Activated CD4-positive, alpha-beta T cell treated with anti-CD3 and anti-CD28 coated beads for 48 hours (primary cell): ENCODE results near the gene GPSM1.

Source experiments
- DNase-seq: peaks from one replicate; pipeline ENCODE4 v3.0.0-alpha.2; 2020

The GPSM1 gene

GRCh38 chr9:136379891-136380290 lies 52.6 kb downstream of the GPSM1 start:
- no peak for DNase-seq

- no peak for DNase-seq
These were observed 53.0 kb downstream of the GPSM1 start for GRCh38 chr9:136380381-136380780.

GRCh38 chr9:136381311-136381710 lies 54.0 kb downstream of the GPSM1 start:
- DNase-seq, result no peak

- DNase-seq, result no peak
These were observed 54.7 kb downstream of the GPSM1 start for GRCh38 chr9:136381966-136382513.

- no peak for DNase-seq
These were observed 56.1 kb downstream of the GPSM1 start for GRCh38 chr9:136383436-136383835.

GRCh38 chr9:136385015-136385414 lies 57.7 kb downstream of the GPSM1 start:
- peak; percentile 56 for DNase-seq

- DNase-seq, result no peak
These were observed 58.7 kb downstream of the GPSM1 start for GRCh38 chr9:136386018-136386417.

- DNase-seq, result no peak
These were observed 59.9 kb downstream of the GPSM1 start for GRCh38 chr9:136387217-136387616.

GRCh38 chr9:136389396-136389795 lies 62.1 kb downstream of the GPSM1 start:
- no peak for DNase-seq

- no peak for DNase-seq
These were observed 64.6 kb downstream of the GPSM1 start for GRCh38 chr9:136391737-136392537.

- DNase-seq, result no peak
These were observed 65.5 kb downstream of the GPSM1 start for GRCh38 chr9:136392538-136393449.

- no peak for DNase-seq
These were observed 66.2 kb downstream of the GPSM1 start for GRCh38 chr9:136393531-136393930.

- DNase-seq, result no peak
These were observed 67.1 kb downstream of the GPSM1 start for GRCh38 chr9:136394312-136395019.

- DNase-seq, result no peak
These were observed 67.6 kb downstream of the GPSM1 start for GRCh38 chr9:136395020-136395340.

GRCh38 chr9:136395345-136396218 lies 68.2 kb downstream of the GPSM1 start:
- DNase-seq, result no peak

- no peak for DNase-seq
These were observed 68.8 kb downstream of the GPSM1 start for GRCh38 chr9:136396219-136396515.

GRCh38 chr9:136397643-136398042 lies 70.3 kb downstream of the GPSM1 start:
- no peak for DNase-seq

- no peak for DNase-seq
These were observed 70.9 kb downstream of the GPSM1 start for GRCh38 chr9:136398286-136398685.

- DNase-seq, result peak; percentile 60
These were observed 72.1 kb downstream of the GPSM1 start for GRCh38 chr9:136399176-136400037.

- DNase-seq, result peak; percentile 90
These were observed 72.9 kb downstream of the GPSM1 start, which contains the start of gene SNAPC4 for GRCh38 chr9:136400038-136400834. SNAPC4 (minus strand) TSS chr9:136400170; CDS start chr9:136398428, 1,742 bp downstream.
